ENCODE data around the gene WBP2.

Gene WBP2

GRCh38 chr17:75855310-75856061 lies at the start of gene WBP2:
WBP2 (minus strand) TSS chr17:75855335; CDS start chr17:75855297, 38 bp downstream.
- no peaks in the 10 kb centered on the region for H3K9me3 ChIP-seq (ENCODE audit: control insufficient read depth in 1 of 2, low read length in 2 of 2)
- peaks cover 5 to 12% of the 10 kb centered on the region in 2 donors for H3K36me3 ChIP-seq (ENCODE audit: control insufficient read depth in 1 of 2, insufficient read depth in 2 of 2, low read length in 2 of 2)
- peaks cover 0 to 29% of the 10 kb centered on the region in 2 donors for H3K4me1 ChIP-seq (ENCODE audit: control insufficient read depth in 1 of 2, insufficient read depth in 2 of 2, low read length in 2 of 2)
- H3K27me3 ChIP-seq (ENCODE audit: low read depth, low read length): no peaks in the 10 kb centered on the region
- H3K4me3 ChIP-seq (ENCODE audit: low read depth in 1 of 2, low read length in 2 of 2): peak within 1 kb of the TSS; percentile 79 to 85
- H3K27ac ChIP-seq (ENCODE audit: low read length): peak within 1 kb of the TSS; percentile 99

- Histone ChIP-seq H3K9me3 (ENCODE audit: control insufficient read depth in 1 of 2, low read length in 2 of 2) (no peaks in the 10 kb centered on the region), H3K4me1 (ENCODE audit: control insufficient read depth in 1 of 2, insufficient read depth in 2 of 2, low read length in 2 of 2) (peaks cover 4 to 13% of the 10 kb centered on the region in 2 donors), H3K36me3 (ENCODE audit: control insufficient read depth in 1 of 2, insufficient read depth in 2 of 2, low read length in 2 of 2) (peaks cover 14 to 49% of the 10 kb centered on the region in 2 donors), H3K27ac (ENCODE audit: low read length) (no peak overlapping the region), H3K4me3 (ENCODE audit: low read depth in 1 of 2, low read length in 2 of 2) (no peak overlapping the region), H3K27me3 (ENCODE audit: low read depth, low read length) (no peaks in the 10 kb centered on the region)
These were observed 47.3 kb upstream of the WBP2 start for GRCh38 chr17:75902406-75902805.

- Histone ChIP-seq H3K36me3 (ENCODE audit: control insufficient read depth in 1 of 2, insufficient read depth in 2 of 2, low read length in 2 of 2) (peaks cover 14 to 49% of the 10 kb centered on the region in 2 donors), H3K27me3 (ENCODE audit: low read depth, low read length) (no peaks in the 10 kb centered on the region), H3K27ac (ENCODE audit: low read length) (no peak overlapping the region), H3K4me1 (ENCODE audit: control insufficient read depth in 1 of 2, insufficient read depth in 2 of 2, low read length in 2 of 2) (peaks cover 4 to 18% of the 10 kb centered on the region in 2 donors), H3K9me3 (ENCODE audit: control insufficient read depth in 1 of 2, low read length in 2 of 2) (no peaks in the 10 kb centered on the region), H3K4me3 (ENCODE audit: low read depth in 1 of 2, low read length in 2 of 2) (no peak overlapping the region)
These were observed 46.6 kb upstream of the WBP2 start for GRCh38 chr17:75901727-75902126.

GRCh38 chr17:75900691-75901533 lies 45.8 kb upstream of the WBP2 start:
- H3K4me3 ChIP-seq (ENCODE audit: low read depth in 1 of 2, low read length in 2 of 2): no peak overlapping the region
- no peaks in the 10 kb centered on the region for H3K9me3 ChIP-seq (ENCODE audit: control insufficient read depth in 1 of 2, low read length in 2 of 2)
- H3K27me3 ChIP-seq (ENCODE audit: low read depth, low read length): no peaks in the 10 kb centered on the region
- H3K4me1 ChIP-seq (ENCODE audit: control insufficient read depth in 1 of 2, insufficient read depth in 2 of 2, low read length in 2 of 2): peaks cover 4 to 18% of the 10 kb centered on the region in 2 donors
- H3K27ac ChIP-seq (ENCODE audit: low read length): no peak overlapping the region
- peaks cover 14 to 49% of the 10 kb centered on the region in 2 donors for H3K36me3 ChIP-seq (ENCODE audit: control insufficient read depth in 1 of 2, insufficient read depth in 2 of 2, low read length in 2 of 2)

- H3K9me3 ChIP-seq (ENCODE audit: control insufficient read depth in 1 of 2, low read length in 2 of 2): no peaks in the 10 kb centered on the region
- peaks cover 14 to 49% of the 10 kb centered on the region in 2 donors for H3K36me3 ChIP-seq (ENCODE audit: control insufficient read depth in 1 of 2, insufficient read depth in 2 of 2, low read length in 2 of 2)
- H3K27ac ChIP-seq (ENCODE audit: low read length): no peak overlapping the region
- H3K4me3 ChIP-seq (ENCODE audit: low read depth in 1 of 2, low read length in 2 of 2): no peak overlapping the region
- no peaks in the 10 kb centered on the region for H3K27me3 ChIP-seq (ENCODE audit: low read depth, low read length)
- H3K4me1 ChIP-seq (ENCODE audit: control insufficient read depth in 1 of 2, insufficient read depth in 2 of 2, low read length in 2 of 2): peaks cover 14 to 27% of the 10 kb centered on the region in 2 donors
These were observed 44.8 kb upstream of the WBP2 start for GRCh38 chr17:75899767-75900468.

- Histone ChIP-seq H3K4me1 (ENCODE audit: control insufficient read depth in 1 of 2, insufficient read depth in 2 of 2, low read length in 2 of 2) (peaks cover 14 to 32% of the 10 kb centered on the region in 2 donors), H3K27me3 (ENCODE audit: low read depth, low read length) (no peaks in the 10 kb centered on the region), H3K27ac (ENCODE audit: low read length) (no peak overlapping the region), H3K9me3 (ENCODE audit: control insufficient read depth in 1 of 2, low read length in 2 of 2) (no peaks in the 10 kb centered on the region), H3K4me3 (ENCODE audit: low read depth in 1 of 2, low read length in 2 of 2) (no peak overlapping the region), H3K36me3 (ENCODE audit: control insufficient read depth in 1 of 2, insufficient read depth in 2 of 2, low read length in 2 of 2) (peaks cover 14 to 49% of the 10 kb centered on the region in 2 donors)
These were observed 44.2 kb upstream of the WBP2 start for GRCh38 chr17:75899353-75899752.

GRCh38 chr17:75898791-75899190 lies 43.7 kb upstream of the WBP2 start:
- Histone ChIP-seq H3K36me3 (ENCODE audit: control insufficient read depth in 1 of 2, insufficient read depth in 2 of 2, low read length in 2 of 2) (peaks cover 14 to 49% of the 10 kb centered on the region in 2 donors), H3K4me1 (ENCODE audit: control insufficient read depth in 1 of 2, insufficient read depth in 2 of 2, low read length in 2 of 2) (peaks cover 14 to 27% of the 10 kb centered on the region in 2 donors), H3K9me3 (ENCODE audit: control insufficient read depth in 1 of 2, low read length in 2 of 2) (no peaks in the 10 kb centered on the region), H3K27ac (ENCODE audit: low read length) (no peak overlapping the region), H3K4me3 (ENCODE audit: low read depth in 1 of 2, low read length in 2 of 2) (no peak overlapping the region), H3K27me3 (ENCODE audit: low read depth, low read length) (no peaks in the 10 kb centered on the region)

GRCh38 chr17:75898065-75898464 lies 42.9 kb upstream of the WBP2 start:
- Histone ChIP-seq H3K4me3 (ENCODE audit: low read depth in 1 of 2, low read length in 2 of 2) (no peak overlapping the region), H3K4me1 (ENCODE audit: control insufficient read depth in 1 of 2, insufficient read depth in 2 of 2, low read length in 2 of 2) (peaks cover 14 to 29% of the 10 kb centered on the region in 2 donors), H3K27ac (ENCODE audit: low read length) (no peak overlapping the region), H3K9me3 (ENCODE audit: control insufficient read depth in 1 of 2, low read length in 2 of 2) (no peaks in the 10 kb centered on the region), H3K27me3 (ENCODE audit: low read depth, low read length) (no peaks in the 10 kb centered on the region), H3K36me3 (ENCODE audit: control insufficient read depth in 1 of 2, insufficient read depth in 2 of 2, low read length in 2 of 2) (peaks cover 14 to 49% of the 10 kb centered on the region in 2 donors)

- Histone ChIP-seq H3K36me3 (ENCODE audit: control insufficient read depth in 1 of 2, insufficient read depth in 2 of 2, low read length in 2 of 2) (peaks cover 14 to 46% of the 10 kb centered on the region in 2 donors), H3K9me3 (ENCODE audit: control insufficient read depth in 1 of 2, low read length in 2 of 2) (no peaks in the 10 kb centered on the region), H3K4me1 (ENCODE audit: control insufficient read depth in 1 of 2, insufficient read depth in 2 of 2, low read length in 2 of 2) (peaks cover 14 to 29% of the 10 kb centered on the region in 2 donors), H3K27ac (ENCODE audit: low read length) (peak overlapping the region; percentile 31), H3K27me3 (ENCODE audit: low read depth, low read length) (no peaks in the 10 kb centered on the region), H3K4me3 (ENCODE audit: low read depth in 1 of 2, low read length in 2 of 2) (peak overlapping the region in 1 of 2 donors; percentile 76)
These were observed 42.3 kb upstream of the WBP2 start for GRCh38 chr17:75897160-75898019.

- H3K9me3 ChIP-seq (ENCODE audit: control insufficient read depth in 1 of 2, low read length in 2 of 2): no peaks in the 10 kb centered on the region
- H3K36me3 ChIP-seq (ENCODE audit: control insufficient read depth in 1 of 2, insufficient read depth in 2 of 2, low read length in 2 of 2): peaks cover 14 to 47% of the 10 kb centered on the region in 2 donors
- H3K4me3 ChIP-seq (ENCODE audit: low read depth in 1 of 2, low read length in 2 of 2): peak within 1 kb of the TSS; percentile 67 to 76
- H3K27me3 ChIP-seq (ENCODE audit: low read depth, low read length): no peaks in the 10 kb centered on the region
- H3K4me1 ChIP-seq (ENCODE audit: control insufficient read depth in 1 of 2, insufficient read depth in 2 of 2, low read length in 2 of 2): peaks cover 14 to 34% of the 10 kb centered on the region in 2 donors
- H3K27ac ChIP-seq (ENCODE audit: low read length): peak within 1 kb of the TSS; percentile 71
These were observed 41.5 kb upstream of the WBP2 start, which contains the start of gene TRIM65 for GRCh38 chr17:75896415-75897159. TRIM65 (minus strand) TSS chr17:75896951; CDS start chr17:75896937, 14 bp downstream.

All from muscle layer of duodenum (tissue), 2 donors.